K562 (cell line): Measurements from ENCODE around the gene CADM2.

Experiments
- POLR2A ChIP-seq: fragments of 450-650 bp; conservative IDR thresholded peaks from 2 replicates; pipeline ENCODE4 v1.6.1; 2016
- RFX5 ChIP-seq: IDR thresholded peaks from 2 replicates; pipeline ENCODE4 v1.6.1; 2011; ENCODE audit warnings: low read depth, mild to moderate bottlenecking, improper control_type of control experiment, low read length
- ZC3H11A ChIP-seq: IDR thresholded peaks from 2 replicates; pipeline ENCODE4 v1.6.1; 2012; ENCODE audit warnings: low read depth, low read length, improper control_type of control experiment
- TF ChIP-seq, protein P1 (sequence below): sonication (generic); formaldehyde crosslinking; IDR thresholded peaks from 2 replicates; pipeline ENCODE4 v1.8.1; 2023; ENCODE audit warnings: mild to moderate bottlenecking, missing genetic modification reagents
- TF ChIP-seq, protein P2 (sequence below), 3 experiments: IDR thresholded peaks in 2 of 3; conservative IDR thresholded peaks in 1 of 3; 2 replicates each; pipeline ENCODE4 v1.5.1; 2011 to 2012; ENCODE audit warnings: low read length in 3 of 3, mild to moderate bottlenecking in 3 of 3, control low read depth in 2 of 3, improper control_type of control experiment in 1 of 3, inconsistent platforms in 1 of 3, low read depth in 1 of 3, mixed read lengths in 1 of 3, moderate library complexity in 1 of 3; ENCODE audit not compliant: insufficient read depth in 2 of 3

DNA sequence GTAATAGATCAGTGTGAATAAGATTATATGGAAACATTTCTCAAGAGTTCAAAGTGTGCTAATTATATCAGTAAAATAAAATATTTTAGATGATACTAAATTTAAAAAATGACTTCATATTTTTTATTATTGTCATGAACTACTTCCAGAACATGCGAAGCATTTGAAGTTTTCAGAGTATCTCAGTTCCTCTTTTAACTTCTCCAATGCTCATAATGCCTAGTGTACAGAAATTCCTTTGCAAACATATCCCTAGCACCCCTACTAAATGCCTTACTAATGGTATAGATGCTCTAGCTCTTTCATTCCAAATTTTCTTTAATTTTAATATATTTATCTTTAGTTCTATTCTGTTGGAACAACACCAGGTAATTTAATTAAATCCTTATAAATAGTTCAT is 580.4 kb downstream of the CADM2 start:
- TF ChIP-seq POLR2A (no peak), ZC3H11A (no peak), RFX5 (no peak)
- TF ChIP-seq, protein P1, sequence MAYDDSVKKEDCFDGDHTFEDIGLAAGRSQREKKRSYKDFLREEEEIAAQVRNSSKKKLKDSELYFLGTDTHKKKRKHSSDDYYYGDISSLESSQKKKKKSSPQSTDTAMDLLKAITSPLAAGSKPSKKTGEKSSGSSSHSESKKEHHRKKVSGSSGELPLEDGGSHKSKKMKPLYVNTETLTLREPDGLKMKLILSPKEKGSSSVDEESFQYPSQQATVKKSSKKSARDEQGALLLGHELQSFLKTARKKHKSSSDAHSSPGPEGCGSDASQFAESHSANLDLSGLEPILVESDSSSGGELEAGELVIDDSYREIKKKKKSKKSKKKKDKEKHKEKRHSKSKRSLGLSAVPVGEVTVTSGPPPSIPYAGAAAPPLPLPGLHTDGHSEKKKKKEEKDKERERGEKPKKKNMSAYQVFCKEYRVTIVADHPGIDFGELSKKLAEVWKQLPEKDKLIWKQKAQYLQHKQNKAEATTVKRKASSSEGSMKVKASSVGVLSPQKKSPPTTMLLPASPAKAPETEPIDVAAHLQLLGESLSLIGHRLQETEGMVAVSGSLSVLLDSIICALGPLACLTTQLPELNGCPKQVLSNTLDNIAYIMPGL (CRISPR knock-in tag) = no peak
- TF ChIP-seq, protein P2, sequence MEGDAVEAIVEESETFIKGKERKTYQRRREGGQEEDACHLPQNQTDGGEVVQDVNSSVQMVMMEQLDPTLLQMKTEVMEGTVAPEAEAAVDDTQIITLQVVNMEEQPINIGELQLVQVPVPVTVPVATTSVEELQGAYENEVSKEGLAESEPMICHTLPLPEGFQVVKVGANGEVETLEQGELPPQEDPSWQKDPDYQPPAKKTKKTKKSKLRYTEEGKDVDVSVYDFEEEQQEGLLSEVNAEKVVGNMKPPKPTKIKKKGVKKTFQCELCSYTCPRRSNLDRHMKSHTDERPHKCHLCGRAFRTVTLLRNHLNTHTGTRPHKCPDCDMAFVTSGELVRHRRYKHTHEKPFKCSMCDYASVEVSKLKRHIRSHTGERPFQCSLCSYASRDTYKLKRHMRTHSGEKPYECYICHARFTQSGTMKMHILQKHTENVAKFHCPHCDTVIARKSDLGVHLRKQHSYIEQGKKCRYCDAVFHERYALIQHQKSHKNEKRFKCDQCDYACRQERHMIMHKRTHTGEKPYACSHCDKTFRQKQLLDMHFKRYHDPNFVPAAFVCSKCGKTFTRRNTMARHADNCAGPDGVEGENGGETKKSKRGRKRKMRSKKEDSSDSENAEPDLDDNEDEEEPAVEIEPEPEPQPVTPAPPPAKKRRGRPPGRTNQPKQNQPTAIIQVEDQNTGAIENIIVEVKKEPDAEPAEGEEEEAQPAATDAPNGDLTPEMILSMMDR (IDR thresholded peaks at IDR 0.05 in 2 of 3, conservative IDR thresholded peaks at IDR 0.05 in 1 of 3; ENCODE audit: insufficient read depth in 2 of 3, low read depth in 1 of 3, low read length in 3 of 3) = no peak
